B cell (primary cell): ENCODE data around the gene OR2W3. TPM values are rescaled to one million over a fixed set of nuclear protein-coding genes. Genes with fewer than 3 reads are reported as not detected.

Experiments used
- ATAC-seq: fragments of 200-7000 bp; cut with Tn5 transposase; one replicate; pipeline ENCODE4 v1.10.0; 2021; ENCODE audit warnings: low read depth, mild to moderate bottlenecking, moderate number of reproducible peaks, moderate library complexity
- CTCF ChIA-PET: fragments of 350-600 bp; sonication (Branson Sonifier 250); formaldehyde crosslinking; loops from one replicate; lab custom pipeline; 2021; ENCODE audit warnings: antibody characterized with exemption, inconsistent platforms; lab: Charles Lee
- POLR2A ChIA-PET: fragments of 350-600 bp; sonication (Branson Sonifier 250); formaldehyde crosslinking; loops from one replicate; lab custom pipeline; 2021; ENCODE audit warnings: antibody characterized with exemption; lab: Charles Lee
- DNase-seq: peaks from one replicate; pipeline ENCODE4 v3.0.0; 2013
- H2AFZ ChIP-seq: 2 replicates; pipeline ENCODE4 v1.6.1; 2012; ENCODE audit warnings: mild to moderate bottlenecking, low read depth, low read length; ENCODE audit not compliant: insufficient read depth, poor library complexity, severe bottlenecking
- H3K27ac ChIP-seq, 2 donors: 1 replicate in 1 of 2; 2 replicates in 1 of 2; pipeline ENCODE4 v1.5.1; 2012 to 2013; ENCODE audit warnings: low read length in 2 of 2, mild to moderate bottlenecking in 2 of 2, moderate library complexity in 1 of 2
- H3K27me3 ChIP-seq, 4 experiments: fragments of 200-600 bp in 1 of 4; sonication (generic) in 1 of 4; replicated peaks in 1 of 4; 1 replicate in 2 of 4; 2 replicates in 2 of 4; pipeline versions ENCODE4 v1.6.1 to v1.7.0; 2013 to 2016; ENCODE audit warnings: low read length in 3 of 4, mild to moderate bottlenecking in 2 of 4, mixed read lengths in 1 of 4, moderate library complexity in 1 of 4; ENCODE audit not compliant: insufficient read depth in 4 of 4, control insufficient read depth in 3 of 4; ENCODE audit errors: control extremely low read depth in 1 of 4
- H3K36me3 ChIP-seq, 2 experiments: replicated peaks in 1 of 2; 1 replicate in 1 of 2; 2 replicates in 1 of 2; pipeline versions ENCODE4 v1.6.1 to v1.7.1; 2013; ENCODE audit warnings: low read length in 1 of 2; ENCODE audit not compliant: insufficient read depth in 2 of 2, control insufficient read depth in 1 of 2; ENCODE audit errors: control extremely low read depth in 1 of 2, extremely low read depth in 1 of 2
- H3K4me1 ChIP-seq, 2 donors: fragments of 200-600 bp in 1 of 2; sonication (generic) in 1 of 2; 1 replicate in 1 of 2; 2 replicates in 1 of 2; pipeline versions ENCODE4 v1.5.1 to v1.6.1; 2013 to 2017; ENCODE audit warnings: low read length in 2 of 2; ENCODE audit not compliant: control insufficient read depth in 2 of 2, insufficient read depth in 2 of 2
- H3K4me2 ChIP-seq: replicated peaks from 2 replicates; pipeline ENCODE3; 2012; ENCODE audit warnings: mild to moderate bottlenecking, low read depth, low read length; ENCODE audit not compliant: poor library complexity, severe bottlenecking
- H3K4me3 ChIP-seq, 5 experiments: fragments of 200-600 bp in 1 of 5; sonication (generic) in 1 of 5; 1 replicate in 3 of 5; 2 replicates in 2 of 5; pipeline versions ENCODE4 v1.5.1 to v1.7.0; 2011 to 2016; ENCODE audit warnings: low read length in 4 of 5, mild to moderate bottlenecking in 4 of 5, low read depth in 2 of 5, control low read depth in 1 of 5, moderate library complexity in 1 of 5; ENCODE audit not compliant: insufficient read depth in 1 of 5; ENCODE audit errors: control extremely low read depth in 1 of 5, extremely low read depth in 1 of 5
- H3K79me2 ChIP-seq: fragments of 200-600 bp; sonication (generic); one replicate; pipeline ENCODE4 v1.6.0; 2016; ENCODE audit warnings: low read length; ENCODE audit not compliant: control insufficient read depth, insufficient read depth
- H3K9ac ChIP-seq: fragments of 200-600 bp; sonication (generic); 2 replicates; pipeline ENCODE4 v1.6.1; 2017; ENCODE audit warnings: mild to moderate bottlenecking, low read length, moderate library complexity
- H3K9me3 ChIP-seq, 3 donors: one replicate each; pipeline versions ENCODE4 v1.6.1 to v1.7.1; 2013; ENCODE audit warnings: low read length in 2 of 3; ENCODE audit not compliant: control insufficient read depth in 2 of 3, insufficient read depth in 1 of 3; ENCODE audit errors: control extremely low read depth in 1 of 3
- H4K20me1 ChIP-seq: 2 replicates; pipeline ENCODE4 v1.6.0; 2012; ENCODE audit warnings: mild to moderate bottlenecking, low read length; ENCODE audit not compliant: insufficient read depth, control insufficient read depth, poor library complexity, severe bottlenecking
- H3K27ac Mint-ChIP-seq: one replicate; pipeline ENCODE4 v1.8.0; 2021; ENCODE audit warnings: mixed read lengths
- H3K27me3 Mint-ChIP-seq: one replicate; pipeline ENCODE4 v1.8.0; 2021; ENCODE audit warnings: mixed read lengths
- H3K4me1 Mint-ChIP-seq: one replicate; pipeline ENCODE4 v1.8.0; 2021; ENCODE audit warnings: mixed read lengths
- H3K4me3 Mint-ChIP-seq: one replicate; pipeline ENCODE4 v1.8.0; 2021; ENCODE audit warnings: mixed read lengths
- H3K9me3 Mint-ChIP-seq: one replicate; pipeline ENCODE4 v1.8.0; 2022; ENCODE audit warnings: mixed read lengths; ENCODE audit not compliant: insufficient read depth
- EZH2 ChIP-seq: IDR thresholded peaks from 2 replicates; pipeline ENCODE4 v1.6.1; 2012; ENCODE audit warnings: borderline replicate concordance, low read depth, mild to moderate bottlenecking, moderate library complexity, low read length; ENCODE audit not compliant: insufficient read depth, poor library complexity, severe bottlenecking
- WGBS: methylation state at CpG from one replicate; pipeline ENCODE4 v1.1.5; 2013; ENCODE audit warnings: missing lambda C conversion rate; ENCODE audit not compliant: insufficient coverage; 5-methylcytosine and 5-hydroxymethylcytosine counted together
- intact Hi-C: fragments of 100-400 bp; cut with micrococcal nuclease; formaldehyde crosslinking; loops from one replicate; pipeline ENCODE4 v1.10.0; 2022
- polyA plus RNA-seq: library from polyadenylated mRNA; depleted of rRNA; stranded (reverse); fragments of >200 nt; gene quantifications from 2 replicates; pipeline ENCODE4 v1.2.3, GENCODE V29; 2012
- total RNA-seq, 2 donors: library from RNA; stranded (reverse); fragments of 120-200 nt in 1 of 2; gene quantifications; 1 replicate in 1 of 2; 2 replicates in 1 of 2; pipeline versions ENCODE4 v1.2.3 to v1.2.4, GENCODE V29; 2013 to 2022
- TF ChIP-seq, protein P1 (sequence below): fragments of 200-600 bp; IDR thresholded peaks from one replicate; pipeline ENCODE4 v1.8.0; 2022; ENCODE audit warnings: antibody characterized with exemption, mild to moderate bottlenecking

OR2W3 gene
- total and polyA plus RNA-seq, 2 donors (not counting 1 experiment from before 2014, with no cell fraction given) = 2.5 TPM; not detected in 1

DNA sequence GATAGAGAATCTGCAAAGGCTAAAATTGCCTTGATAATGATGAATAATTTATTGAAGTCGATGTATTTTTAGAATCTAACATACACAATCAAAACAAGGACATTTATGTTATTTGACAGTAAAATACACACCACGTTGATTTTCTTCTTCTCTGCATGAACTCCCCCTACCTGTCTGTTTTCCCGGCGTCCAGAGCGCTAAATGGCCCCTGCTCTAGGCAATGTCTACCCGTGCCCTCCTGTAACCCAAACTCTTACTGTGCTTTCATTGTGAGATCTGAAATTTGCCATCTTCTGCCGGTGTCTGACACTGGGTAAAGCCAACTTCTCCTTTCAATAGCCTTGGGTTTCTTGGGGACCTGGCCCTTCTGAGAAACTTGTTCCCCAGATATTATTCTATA, 47.0 kb upstream of the OR2W3 start:
- Mint-ChIP-seq H3K4me3 (no peak overlapping the region), H3K4me1 (no peaks in the 10 kb centered on the region), H3K9me3 (no peaks in the 10 kb centered on the region), H3K27ac (no peak overlapping the region), H3K27me3 (peaks cover 11% of the 10 kb centered on the region)
- ATAC-seq = no peak
- ChIA-PET CTCF (no interaction called here), POLR2A (no interaction called here)
- H3K9me3 ChIP-seq = peaks cover 0 to 4% (median 0%) of the 10 kb centered on the region in 3 donors
- no peak overlapping the region for H3K4me3 ChIP-seq
- H3K4me2 ChIP-seq = no peak overlapping the region
- no peaks in the 10 kb centered on the region for H4K20me1 ChIP-seq
- no peaks in the 10 kb centered on the region for H3K36me3 ChIP-seq
- no peaks in the 10 kb centered on the region for H3K4me1 ChIP-seq
- 98% methylated on average over 5 of the region's 7 CpGs for WGBS
- TF ChIP-seq EZH2 = no peak
- TF ChIP-seq, protein P1, sequence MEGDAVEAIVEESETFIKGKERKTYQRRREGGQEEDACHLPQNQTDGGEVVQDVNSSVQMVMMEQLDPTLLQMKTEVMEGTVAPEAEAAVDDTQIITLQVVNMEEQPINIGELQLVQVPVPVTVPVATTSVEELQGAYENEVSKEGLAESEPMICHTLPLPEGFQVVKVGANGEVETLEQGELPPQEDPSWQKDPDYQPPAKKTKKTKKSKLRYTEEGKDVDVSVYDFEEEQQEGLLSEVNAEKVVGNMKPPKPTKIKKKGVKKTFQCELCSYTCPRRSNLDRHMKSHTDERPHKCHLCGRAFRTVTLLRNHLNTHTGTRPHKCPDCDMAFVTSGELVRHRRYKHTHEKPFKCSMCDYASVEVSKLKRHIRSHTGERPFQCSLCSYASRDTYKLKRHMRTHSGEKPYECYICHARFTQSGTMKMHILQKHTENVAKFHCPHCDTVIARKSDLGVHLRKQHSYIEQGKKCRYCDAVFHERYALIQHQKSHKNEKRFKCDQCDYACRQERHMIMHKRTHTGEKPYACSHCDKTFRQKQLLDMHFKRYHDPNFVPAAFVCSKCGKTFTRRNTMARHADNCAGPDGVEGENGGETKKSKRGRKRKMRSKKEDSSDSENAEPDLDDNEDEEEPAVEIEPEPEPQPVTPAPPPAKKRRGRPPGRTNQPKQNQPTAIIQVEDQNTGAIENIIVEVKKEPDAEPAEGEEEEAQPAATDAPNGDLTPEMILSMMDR = no peak
- no peak overlapping the region for H3K27ac ChIP-seq
- no peak for DNase-seq
- peaks cover 0 to 3% (median 0%) of the 10 kb centered on the region in 4 experiments for H3K27me3 ChIP-seq
- H3K79me2 ChIP-seq = no peaks in the 10 kb centered on the region
- no peak overlapping the region for H2AFZ ChIP-seq
- intact Hi-C loops = no loop called here
- no peak overlapping the region for H3K9ac ChIP-seq

DNA sequence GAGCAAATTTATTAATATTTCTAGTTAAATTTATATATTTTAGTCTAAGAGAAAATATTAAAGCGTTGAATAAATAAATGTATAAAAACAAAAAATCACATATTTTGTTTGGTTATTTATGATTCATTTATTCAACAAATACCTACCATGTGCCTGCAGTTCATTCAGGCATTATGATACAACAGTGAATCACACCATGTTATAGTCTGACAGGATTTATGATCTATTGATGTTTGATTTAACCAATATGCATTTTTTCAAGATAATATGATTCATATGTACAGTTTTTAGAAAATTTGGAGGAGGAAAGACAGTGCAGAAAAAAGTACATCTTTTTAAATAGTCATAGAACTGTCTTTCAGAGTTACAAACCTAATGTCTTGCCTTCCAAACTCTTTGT, 45.8 kb upstream of the OR2W3 start:
- intact Hi-C loops = no loop called here
- POLR2A ChIA-PET = no interaction called here
- H3K27ac Mint-ChIP-seq = no peak overlapping the region
- no peak overlapping the region for H3K4me3 Mint-ChIP-seq
- peaks cover 0 to 4% (median 0%) of the 10 kb centered on the region in 3 donors for H3K9me3 ChIP-seq
- CTCF ChIA-PET = no interaction called here
- no peak overlapping the region for H3K4me3 ChIP-seq
- no peak overlapping the region for H3K27ac ChIP-seq
- H3K4me2 ChIP-seq = no peak overlapping the region
- no peaks in the 10 kb centered on the region for H3K9me3 Mint-ChIP-seq
- no peaks in the 10 kb centered on the region for H4K20me1 ChIP-seq
- no peak for DNase-seq
- no peak for TF ChIP-seq EZH2
- TF ChIP-seq, protein P1 = no peak
- no peaks in the 10 kb centered on the region for H3K4me1 ChIP-seq
- H3K27me3 Mint-ChIP-seq = peaks cover 14% of the 10 kb centered on the region
- H3K4me1 Mint-ChIP-seq = no peaks in the 10 kb centered on the region
- no peak for ATAC-seq
- H3K27me3 ChIP-seq = peaks cover 0 to 3% (median 0%) of the 10 kb centered on the region in 4 experiments
- no peak overlapping the region for H2AFZ ChIP-seq
- WGBS = no CpG with 5 or more reads among the region's 1 CpG
- H3K9ac ChIP-seq = no peak overlapping the region
- no peaks in the 10 kb centered on the region for H3K36me3 ChIP-seq
- no peaks in the 10 kb centered on the region for H3K79me2 ChIP-seq
